Chondrocyte (in vitro differentiated cells): ENCODE results near the gene BRD9. TPM values are rescaled to one million over a fixed set of nuclear protein-coding genes. Genes with fewer than 3 reads are reported as not detected.

ENCODE experiments used
- DNase-seq: peaks from one replicate; pipeline ENCODE4 v3.0.0; 2021; ENCODE audit warnings: mixed read lengths, low spot score
- H3K27ac Mint-ChIP-seq: one replicate; pipeline ENCODE4 v1.8.0; 2021; ENCODE audit warnings: mild to moderate bottlenecking, moderate library complexity, mixed read lengths; ENCODE audit not compliant: unreplicated experiment
- H3K27me3 Mint-ChIP-seq: 2 replicates; pipeline ENCODE4 v1.8.0; 2021; ENCODE audit warnings: low read depth, mixed read lengths
- H3K36me3 Mint-ChIP-seq: 2 replicates; pipeline ENCODE4 v1.8.0; 2021; ENCODE audit warnings: low read depth, mixed read lengths
- H3K4me1 Mint-ChIP-seq: 2 replicates; pipeline ENCODE4 v1.8.0; 2021; ENCODE audit warnings: low read depth, mild to moderate bottlenecking, mixed read lengths
- H3K4me3 Mint-ChIP-seq: one replicate; pipeline ENCODE4 v1.8.0; 2021; ENCODE audit warnings: mild to moderate bottlenecking, moderate library complexity, mixed read lengths; ENCODE audit not compliant: unreplicated experiment
- H3K9me3 Mint-ChIP-seq: 2 replicates; pipeline ENCODE4 v1.8.0; 2021; ENCODE audit warnings: low read depth, mixed read lengths
- CTCF ChIP-seq: fragments of 200-600 bp; sonication (generic); IDR thresholded peaks from 2 replicates; pipeline ENCODE4 v1.5.0; 2021; ENCODE audit warnings: antibody characterized with exemption, mild to moderate bottlenecking, moderate library complexity
- total RNA-seq: library from RNA; stranded (reverse); gene quantifications from 3 replicates; pipeline ENCODE4 v1.2.1, GENCODE V29; 2021

The BRD9 gene
- total RNA-seq, 1 donor from 2014 or later, result 26.5 TPM

- Mint-ChIP-seq H3K4me1 (no peaks in the 10 kb centered on the region), H3K36me3 (peaks cover 3% of the 10 kb centered on the region), H3K27me3 (no peaks in the 10 kb centered on the region), H3K9me3 (no peaks in the 10 kb centered on the region), H3K27ac (no peak overlapping the region), H3K4me3 (no peak overlapping the region)
- DNase-seq, result peak; percentile 37
- TF ChIP-seq CTCF, result no peak
Measured at GRCh38 chr5:905139-905642, 12.6 kb upstream of the BRD9 start.

GRCh38 chr5:903756-904096 is 11.1 kb upstream of the BRD9 start:
- peaks cover 3% of the 10 kb centered on the region for H3K36me3 Mint-ChIP-seq
- H3K27me3 Mint-ChIP-seq, result no peaks in the 10 kb centered on the region
- H3K4me1 Mint-ChIP-seq, result no peaks in the 10 kb centered on the region
- no peak for DNase-seq
- H3K27ac Mint-ChIP-seq, result no peak overlapping the region
- H3K9me3 Mint-ChIP-seq, result no peaks in the 10 kb centered on the region
- no peak for TF ChIP-seq CTCF
- no peak overlapping the region for H3K4me3 Mint-ChIP-seq

- no peak for DNase-seq
- Mint-ChIP-seq H3K27ac (no peak overlapping the region), H3K9me3 (no peaks in the 10 kb centered on the region), H3K27me3 (no peaks in the 10 kb centered on the region), H3K4me1 (no peaks in the 10 kb centered on the region), H3K4me3 (no peak overlapping the region), H3K36me3 (no peaks in the 10 kb centered on the region)
- no peak for TF ChIP-seq CTCF
Measured at GRCh38 chr5:902129-902916, 9.7 kb upstream of the BRD9 start.

GRCh38 chr5:900781-901180 is 8.2 kb upstream of the BRD9 start:
- TF ChIP-seq CTCF, result no peak
- Mint-ChIP-seq H3K27me3 (no peaks in the 10 kb centered on the region), H3K27ac (no peak overlapping the region), H3K4me1 (no peaks in the 10 kb centered on the region), H3K9me3 (no peaks in the 10 kb centered on the region), H3K36me3 (no peaks in the 10 kb centered on the region), H3K4me3 (no peak overlapping the region)
- DNase-seq, result no peak

GRCh38 chr5:893711-894110 is 1.1 kb upstream of the BRD9 start:
- no peaks in the 10 kb centered on the region for H3K27me3 Mint-ChIP-seq
- H3K36me3 Mint-ChIP-seq, result peaks cover 2% of the 10 kb centered on the region
- H3K9me3 Mint-ChIP-seq, result no peaks in the 10 kb centered on the region
- DNase-seq, result peak; percentile 39
- TF ChIP-seq CTCF, result no peak
- H3K27ac Mint-ChIP-seq, result no peak overlapping the region
- peaks cover 21% of the 10 kb centered on the region for H3K4me1 Mint-ChIP-seq
- peak overlapping the region; percentile 94 for H3K4me3 Mint-ChIP-seq
